GM21529 (cell line): Measurements from ENCODE around the gene TUBB4A.

ENCODE experiments used
- ATAC-seq: cut with Tn5 transposase; IDR thresholded peaks from one replicate; pipeline ENCODE4 v1.9.1; 2021; ENCODE audit not compliant: unreplicated experiment

Gene TUBB4A

DNA sequence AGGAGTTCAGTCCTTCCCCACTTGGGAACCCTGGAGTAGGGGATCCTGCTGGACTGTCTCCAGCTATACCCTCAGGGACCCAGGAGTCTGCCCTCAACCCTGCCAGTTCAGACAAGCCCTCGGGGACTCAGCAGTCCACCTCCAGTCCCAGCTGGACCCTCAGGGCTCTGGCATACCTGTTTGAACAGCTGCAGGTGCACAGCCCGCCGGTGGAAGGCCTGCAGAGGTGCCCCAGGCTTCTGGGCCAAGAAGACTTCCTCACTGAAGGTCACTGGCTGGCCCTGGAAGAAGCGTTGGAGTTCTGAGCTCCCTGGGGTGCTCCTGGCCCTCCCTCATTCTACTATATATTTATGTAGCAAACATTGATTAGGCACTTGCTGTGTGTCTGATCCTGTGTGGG lies 29.4 kb downstream of the TUBB4A start:
- no peak for ATAC-seq

DNA sequence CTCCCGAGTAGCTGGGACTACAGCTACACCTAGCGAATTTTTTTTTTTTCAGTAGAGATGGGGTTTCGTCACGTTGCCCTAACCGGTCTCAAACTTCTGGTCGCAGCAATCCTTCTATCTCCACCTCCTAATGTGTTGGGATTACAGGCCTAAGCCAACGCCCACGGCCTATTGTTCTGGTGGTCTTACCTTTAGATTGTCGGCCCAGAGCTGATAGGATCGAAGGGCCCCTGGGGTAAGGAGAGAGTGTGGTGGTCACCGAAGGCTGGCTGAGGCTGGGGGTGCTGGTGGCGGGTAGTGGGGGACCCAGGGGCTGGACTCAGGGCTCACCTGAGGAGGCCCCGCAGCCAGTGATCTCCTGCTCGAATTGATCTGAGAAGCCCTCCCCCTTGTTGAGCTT lies 31.0 kb downstream of the TUBB4A start:
- ATAC-seq, result no peak

DNA sequence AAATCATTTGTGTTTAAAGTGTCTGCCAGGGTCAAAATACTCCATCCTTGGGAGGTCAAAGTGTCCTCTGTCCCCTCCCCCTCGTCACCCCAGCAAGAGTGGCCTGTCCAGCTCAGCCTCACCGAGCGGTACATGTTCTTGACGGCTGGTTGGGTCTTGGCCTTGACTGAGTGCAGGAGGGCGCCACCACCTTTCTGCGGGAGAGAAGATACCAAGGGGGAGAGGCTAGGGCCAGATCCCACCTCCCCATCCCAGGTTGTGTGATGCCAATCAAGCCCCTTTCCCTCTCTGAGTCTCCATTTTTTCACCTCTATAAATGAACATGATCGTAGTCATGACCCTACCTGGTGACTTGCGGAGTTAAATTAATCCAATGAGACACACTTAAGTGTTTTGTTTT lies 31.9 kb downstream of the TUBB4A start:
- no peak for ATAC-seq

- ATAC-seq, result no peak
These were observed 34.7 kb downstream of the TUBB4A start for GRCh38 chr19:6467384-6467783.

DNA sequence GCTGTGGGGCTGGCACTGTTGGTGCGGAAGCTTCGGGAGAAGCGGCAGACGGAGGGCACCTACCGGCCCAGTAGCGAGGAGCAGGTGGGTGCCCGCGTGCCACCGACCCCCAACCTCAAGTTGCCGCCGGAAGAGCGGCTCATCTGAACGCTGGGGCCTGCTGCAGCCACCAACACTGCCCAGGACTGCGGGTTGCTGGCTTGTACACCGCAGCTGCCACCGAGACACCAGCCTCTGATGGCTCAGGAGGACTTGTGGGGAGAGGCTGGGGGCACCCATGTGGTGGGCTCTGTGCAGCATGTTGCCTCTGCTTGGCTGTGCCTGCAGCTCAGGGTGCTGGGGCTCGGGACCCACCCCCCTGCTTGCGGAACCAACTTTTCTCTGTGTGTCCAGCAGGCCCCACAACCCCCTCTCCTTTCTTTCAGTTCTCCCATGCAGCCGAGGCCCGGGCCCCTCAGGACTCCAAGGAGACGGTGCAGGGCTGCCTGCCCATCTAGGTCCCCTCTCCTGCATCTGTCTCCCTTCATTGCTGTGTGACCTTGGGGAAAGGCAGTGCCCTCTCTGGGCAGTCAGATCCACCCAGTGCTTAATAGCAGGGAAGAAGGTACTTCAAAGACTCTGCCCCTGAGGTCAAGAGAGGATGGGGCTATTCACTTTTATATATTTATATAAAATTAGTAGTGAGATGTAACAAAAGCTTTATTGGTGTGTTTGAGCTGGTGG lies 35.4 kb downstream of the TUBB4A start:
- no peak for ATAC-seq

DNA sequence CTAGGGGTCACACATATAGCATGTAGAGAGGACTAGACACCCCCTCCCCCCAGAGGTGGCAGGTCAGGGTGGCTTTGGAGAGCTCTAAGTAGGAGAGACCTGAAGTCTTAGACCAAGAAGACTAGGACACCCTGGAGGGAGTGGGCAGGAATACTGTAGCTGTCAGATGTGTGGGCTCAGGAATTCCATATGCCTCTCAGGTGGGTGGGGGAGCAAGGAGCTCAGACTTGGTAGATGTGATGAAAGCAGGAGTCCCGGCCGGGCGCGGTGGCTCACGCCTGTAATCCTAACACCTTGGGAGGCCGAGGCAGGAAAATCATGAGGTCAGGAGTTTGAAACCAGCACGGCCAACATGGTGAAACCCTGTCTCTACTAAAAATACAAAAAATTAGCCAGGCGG lies 36.4 kb downstream of the TUBB4A start:
- ATAC-seq, result no peak

- ATAC-seq, result no peak
These were observed 37.1 kb downstream of the TUBB4A start for GRCh38 chr19:6465006-6465405.

- ATAC-seq, result no peak
These were observed 37.8 kb downstream of the TUBB4A start, which contains the start of gene CRB3 for GRCh38 chr19:6464070-6464873. TSS of gene CRB3 (plus strand) at chr19:6464271. CDS start at chr19:6464702, 431 bp downstream.

GRCh38 chr19:6460099-6460884 lies 41.8 kb downstream of the TUBB4A start:
- peak; percentile 62 for ATAC-seq

DNA sequence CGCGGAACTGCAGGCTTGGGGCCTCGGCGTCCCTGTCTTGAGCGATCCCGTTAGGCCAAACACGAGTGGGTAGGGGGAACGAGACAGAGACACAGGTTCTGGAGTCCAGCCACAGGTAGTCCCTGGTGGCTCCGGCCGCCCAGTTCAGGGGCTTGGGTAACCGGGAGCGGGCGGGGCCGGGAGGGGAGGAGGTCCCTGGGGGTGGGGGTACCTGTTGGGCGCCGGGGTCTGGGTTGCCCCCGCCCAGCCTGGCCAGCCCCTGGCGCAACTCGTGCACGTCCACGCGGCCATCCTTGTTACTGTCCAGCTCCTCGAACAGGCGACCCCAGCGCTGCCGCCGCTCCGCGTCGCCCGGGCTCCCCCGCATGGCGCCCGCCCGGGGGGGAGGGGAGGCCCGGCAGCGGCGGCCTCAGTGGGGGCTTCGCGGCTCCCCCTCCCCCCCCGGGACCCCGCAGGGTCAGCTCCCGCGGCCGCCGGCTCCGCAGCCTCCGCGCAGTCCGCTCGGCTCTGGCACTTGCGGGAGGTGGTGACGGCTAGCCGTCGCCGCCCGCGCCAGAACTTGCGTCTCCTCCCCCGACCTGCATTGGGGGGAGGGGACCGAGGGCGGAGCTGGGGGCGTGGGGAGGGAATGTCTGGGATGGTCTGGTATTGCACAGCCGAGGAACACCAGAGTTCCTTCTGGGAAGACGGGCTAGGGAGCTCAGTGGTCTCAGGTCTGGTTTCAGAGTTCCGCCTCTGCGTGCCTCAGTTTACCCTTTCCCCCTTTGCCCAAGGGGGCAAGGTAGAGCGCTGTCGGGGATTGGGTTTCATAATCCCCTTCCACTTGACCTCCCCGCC lies 42.6 kb downstream of the TUBB4A start, which contains the start of gene SLC25A23:
Gene SLC25A23, minus strand, starts transcription at position 531 of the 837 bp plus-strand sequence. Its CDS starts 164 bp downstream, at position 367.
- peak; percentile 31 for ATAC-seq

DNA sequence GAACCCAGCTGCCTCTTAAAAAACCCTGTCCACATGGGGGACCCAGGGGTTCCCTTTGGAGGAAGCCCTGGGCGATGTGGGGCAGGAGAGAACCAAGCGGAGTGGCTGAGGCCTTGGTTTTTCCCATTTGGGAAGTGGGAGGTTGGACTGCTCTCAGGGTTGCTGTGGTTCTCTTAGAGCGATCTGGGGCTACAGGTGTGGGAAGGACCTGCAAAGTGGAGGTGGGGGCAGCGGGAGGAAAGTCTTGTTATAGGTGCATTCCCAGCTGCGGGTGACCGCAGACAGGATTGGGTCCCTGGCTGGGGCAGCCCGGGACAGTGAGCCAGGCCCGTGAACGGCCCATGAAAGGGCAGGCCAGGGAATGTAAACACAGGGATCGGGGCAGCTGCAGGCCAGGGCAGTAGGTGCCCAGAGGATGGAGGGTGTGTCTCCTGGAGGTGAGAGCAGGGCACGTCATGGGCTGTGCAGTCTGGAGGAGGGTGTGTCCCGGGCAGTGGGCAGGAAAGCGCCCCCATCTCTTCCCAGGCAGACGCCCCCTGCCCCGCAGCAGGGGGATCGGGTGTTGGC lies 43.3 kb downstream of the TUBB4A start:
- ATAC-seq, result no peak

- ATAC-seq, result no peak
These were observed 44.0 kb downstream of the TUBB4A start for GRCh38 chr19:6457958-6458694.

DNA sequence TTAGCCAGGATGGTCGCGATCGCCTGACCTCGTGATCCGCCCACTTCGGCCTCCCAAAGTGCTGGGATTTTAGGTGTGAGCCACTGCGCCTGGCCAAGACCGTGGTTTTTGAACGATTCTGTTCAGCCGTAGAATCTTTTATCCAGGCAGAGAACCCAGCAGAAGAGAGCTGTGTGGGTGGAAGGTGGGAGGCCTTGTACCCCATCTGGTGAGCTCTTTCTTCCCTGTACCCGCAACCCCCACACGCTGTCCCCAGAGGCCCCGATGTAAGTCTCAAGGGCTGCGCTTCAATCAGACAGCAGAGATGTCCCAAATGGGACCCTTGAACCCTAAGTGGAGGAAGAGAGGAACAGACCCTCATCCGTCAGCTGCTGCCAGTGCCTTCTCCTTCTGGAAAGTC lies 46.2 kb downstream of the TUBB4A start:
- ATAC-seq, result no peak

- ATAC-seq, result no peak
These were observed 48.1 kb downstream of the TUBB4A start for GRCh38 chr19:6453951-6454565.

- no peak for ATAC-seq
These were observed 49.2 kb downstream of the TUBB4A start for GRCh38 chr19:6452899-6453298.

GRCh38 chr19:6452223-6452614 lies 49.9 kb downstream of the TUBB4A start:
- no peak for ATAC-seq

- no peak for ATAC-seq
These were observed 50.4 kb downstream of the TUBB4A start for GRCh38 chr19:6451583-6452222.

- ATAC-seq, result no peak
These were observed 51.9 kb downstream of the TUBB4A start for GRCh38 chr19:6450166-6450565.

DNA sequence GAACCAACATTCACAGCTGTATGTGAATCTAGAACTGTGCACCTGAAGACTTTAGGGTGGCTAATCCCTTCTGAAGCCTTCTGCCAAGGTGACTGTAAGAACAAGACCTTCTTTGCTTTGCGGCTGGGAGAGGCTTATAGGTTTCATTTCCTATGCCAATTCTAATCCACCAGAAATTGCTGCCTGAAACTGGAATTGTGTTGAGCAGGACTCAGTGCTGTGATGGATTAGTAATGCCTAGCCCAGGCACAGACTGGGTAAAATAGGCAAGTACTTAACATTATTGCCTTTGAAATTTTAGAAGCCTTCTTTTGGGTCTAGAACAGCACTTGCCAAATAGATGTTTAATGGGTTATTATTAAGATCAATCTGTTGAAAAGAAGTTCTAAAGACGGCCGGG lies 54.1 kb downstream of the TUBB4A start:
- no peak for ATAC-seq
